Large intestine (tissue), 12 donors: ENCODE results near the gene RASD1. TPM values are rescaled to one million over a fixed set of nuclear protein-coding genes. Genes with fewer than 3 reads are reported as not detected.

Experiments
- DNase-seq, 2 donors: peaks; one replicate each; pipeline versions ENCODE4 v3.0.0 to v3.0.0-alpha.2; 2013
- H3K27ac ChIP-seq: one replicate; pipeline ENCODE4 v1.5.1; 2013; ENCODE audit warnings: low read length
- H3K27me3 ChIP-seq: 2 replicates; pipeline ENCODE4 v1.6.1; 2013; ENCODE audit warnings: low read length; ENCODE audit not compliant: control insufficient read depth, insufficient read depth
- H3K36me3 ChIP-seq: 2 replicates; pipeline ENCODE4 v1.6.1; 2013; ENCODE audit warnings: low read length; ENCODE audit not compliant: control insufficient read depth, insufficient read depth
- H3K4me1 ChIP-seq: one replicate; pipeline ENCODE4 v1.6.1; 2013; ENCODE audit warnings: low read length; ENCODE audit not compliant: control insufficient read depth, insufficient read depth
- H3K4me3 ChIP-seq: one replicate; pipeline ENCODE4 v1.5.1; 2013; ENCODE audit warnings: low read length
- H3K9me3 ChIP-seq: one replicate; pipeline ENCODE4 v1.6.1; 2013; ENCODE audit warnings: mild to moderate bottlenecking, low read depth, low read length, moderate library complexity; ENCODE audit not compliant: control insufficient read depth
- WGBS: methylation state at CpG from one replicate; pipeline ENCODE4 v1.1.5; 2013; ENCODE audit warnings: low lambda C conversion rate; ENCODE audit not compliant: insufficient coverage; 5-methylcytosine and 5-hydroxymethylcytosine counted together
- long read RNA-seq, 11 donors: transcript quantifications; one replicate each; lab custom pipeline, GENCODE V29; 2026
- polyA plus RNA-seq: library from polyadenylated mRNA; unstranded; fragments of 120-200 nt; gene quantifications from one replicate; pipeline ENCODE4 v1.2.1, GENCODE V29; 2013

RASD1 gene
- polyA plus RNA-seq, result 20.0 TPM
- long read RNA-seq, donor 1, transcript RASD1-201 (2 exons, 1,746 nt), result major isoform, 6 of 6 reads
- long read RNA-seq, donor 1, partial matches to known transcripts, result 0 of 6 reads
- long read RNA-seq, donor 1, other reads (novel, unspliced or antisense), result 0 of 6 reads
- long read RNA-seq, donor 2, transcript RASD1-201 (2 exons, 1,746 nt), result major isoform, 7 of 7 reads
- long read RNA-seq, donor 2, partial matches to known transcripts, result 0 of 7 reads
- long read RNA-seq, donor 2, other reads (novel, unspliced or antisense), result 0 of 7 reads
- long read RNA-seq, donor 3, result 0 reads
- long read RNA-seq, donor 4, partial matches to known transcripts, result 0 of 1 reads
- long read RNA-seq, donor 4, other reads (novel, unspliced or antisense), result 0 of 1 reads
- long read RNA-seq, donor 5, transcript RASD1-201 (2 exons, 1,746 nt), result major isoform, 13 of 13 reads
- long read RNA-seq, donor 5, partial matches to known transcripts, result 0 of 13 reads
- long read RNA-seq, donor 5, other reads (novel, unspliced or antisense), result 0 of 13 reads
- long read RNA-seq, donor 6, transcript RASD1-201 (2 exons, 1,746 nt), result major isoform, 6 of 6 reads
- long read RNA-seq, donor 6, partial matches to known transcripts, result 0 of 6 reads
- long read RNA-seq, donor 6, other reads (novel, unspliced or antisense), result 0 of 6 reads
- long read RNA-seq, donor 7, transcript RASD1-201 (2 exons, 1,746 nt), result major isoform, 5 of 5 reads
- long read RNA-seq, donor 7, partial matches to known transcripts, result 0 of 5 reads
- long read RNA-seq, donor 7, other reads (novel, unspliced or antisense), result 0 of 5 reads
- long read RNA-seq, donor 8, transcript RASD1-201 (2 exons, 1,746 nt), result major isoform, 7 of 7 reads
- long read RNA-seq, donor 8, partial matches to known transcripts, result 0 of 7 reads
- long read RNA-seq, donor 8, other reads (novel, unspliced or antisense), result 0 of 7 reads
- long read RNA-seq, donor 9, transcript RASD1-201 (2 exons, 1,746 nt), result major isoform, 5 of 5 reads
- long read RNA-seq, donor 9, partial matches to known transcripts, result 0 of 5 reads
- long read RNA-seq, donor 9, other reads (novel, unspliced or antisense), result 0 of 5 reads
- long read RNA-seq, donor 10, transcript RASD1-201 (2 exons, 1,746 nt), result major isoform, 8 of 8 reads
- long read RNA-seq, donor 10, partial matches to known transcripts, result 0 of 8 reads
- long read RNA-seq, donor 10, other reads (novel, unspliced or antisense), result 0 of 8 reads
- long read RNA-seq, donor 11, transcript RASD1-201 (2 exons, 1,746 nt), result major isoform, 6 of 6 reads
- long read RNA-seq, donor 11, partial matches to known transcripts, result 0 of 6 reads
- long read RNA-seq, donor 11, other reads (novel, unspliced or antisense), result 0 of 6 reads

GRCh38 chr17:17496189-17497064 lies at the start of gene RASD1:
TSS of gene RASD1 (minus strand) at chr17:17496395. CDS start at chr17:17496181, 214 bp downstream.
- peak within 1 kb of the TSS; percentile 54 for H3K4me3 ChIP-seq
- no CpG with 5 or more reads among the region's 93 CpGs for WGBS
- peaks cover 16% of the 10 kb centered on the region for H3K27me3 ChIP-seq
- H3K4me1 ChIP-seq, result peaks cover 15% of the 10 kb centered on the region
- H3K9me3 ChIP-seq, result no peaks in the 10 kb centered on the region
- DNase-seq, result peak; percentile 84 to 91
- H3K27ac ChIP-seq, result peak within 1 kb of the TSS; percentile 53
- H3K36me3 ChIP-seq, result peaks cover 20% of the 10 kb centered on the region

- Histone ChIP-seq H3K4me1 (peaks cover 26% of the 10 kb centered on the region), H3K9me3 (no peaks in the 10 kb centered on the region), H3K36me3 (no peaks in the 10 kb centered on the region), H3K4me3 (no peak overlapping the region), H3K27ac (no peak overlapping the region), H3K27me3 (no peaks in the 10 kb centered on the region)
- DNase-seq, result no peak
- no CpG with 5 or more reads among the region's 7 CpGs for WGBS
These were observed 49.8 kb upstream of the RASD1 start for GRCh38 chr17:17545984-17546383.

- no peaks in the 10 kb centered on the region for H3K27me3 ChIP-seq
- 80% methylated on average over 1 of the region's 20 CpGs for WGBS
- no peaks in the 10 kb centered on the region for H3K9me3 ChIP-seq
- H3K4me1 ChIP-seq, result peaks cover 30% of the 10 kb centered on the region
- no peak overlapping the region for H3K27ac ChIP-seq
- H3K4me3 ChIP-seq, result no peak overlapping the region
- no peaks in the 10 kb centered on the region for H3K36me3 ChIP-seq
- DNase-seq, result no peak
These were observed 49.0 kb upstream of the RASD1 start for GRCh38 chr17:17545031-17545820.

- H3K4me1 ChIP-seq, result peaks cover 46% of the 10 kb centered on the region
- no peaks in the 10 kb centered on the region for H3K36me3 ChIP-seq
- H3K9me3 ChIP-seq, result no peaks in the 10 kb centered on the region
- no CpG with 5 or more reads among the region's 22 CpGs for WGBS
- DNase-seq, result no peak
- no peak overlapping the region for H3K4me3 ChIP-seq
- H3K27me3 ChIP-seq, result no peaks in the 10 kb centered on the region
- no peak overlapping the region for H3K27ac ChIP-seq
These were observed 46.9 kb upstream of the RASD1 start for GRCh38 chr17:17542906-17543635.

GRCh38 chr17:17541640-17542001 lies 45.4 kb upstream of the RASD1 start:
- Histone ChIP-seq H3K27me3 (no peaks in the 10 kb centered on the region), H3K36me3 (no peaks in the 10 kb centered on the region), H3K4me3 (no peak overlapping the region), H3K9me3 (no peaks in the 10 kb centered on the region), H3K4me1 (peaks cover 45% of the 10 kb centered on the region), H3K27ac (no peak overlapping the region)
- no peak for DNase-seq
- no CpG with 5 or more reads among the region's 5 CpGs for WGBS

- H3K4me3 ChIP-seq, result no peak overlapping the region
- no peaks in the 10 kb centered on the region for H3K36me3 ChIP-seq
- H3K27me3 ChIP-seq, result no peaks in the 10 kb centered on the region
- no peak overlapping the region for H3K27ac ChIP-seq
- H3K4me1 ChIP-seq, result peaks cover 45% of the 10 kb centered on the region
- no peaks in the 10 kb centered on the region for H3K9me3 ChIP-seq
- DNase-seq, result no peak
- WGBS, result no CpG with 5 or more reads among the region's 23 CpGs
These were observed 44.9 kb upstream of the RASD1 start for GRCh38 chr17:17540935-17541639.

GRCh38 chr17:17540278-17540906 lies 44.2 kb upstream of the RASD1 start:
- Histone ChIP-seq H3K4me3 (no peak overlapping the region), H3K9me3 (no peaks in the 10 kb centered on the region), H3K27me3 (no peaks in the 10 kb centered on the region), H3K27ac (no peak overlapping the region), H3K36me3 (no peaks in the 10 kb centered on the region), H3K4me1 (peaks cover 45% of the 10 kb centered on the region)
- WGBS, result no CpG with 5 or more reads among the region's 15 CpGs
- DNase-seq, result no peak

- 70% methylated on average over 2 of the region's 10 CpGs for WGBS
- H3K27ac ChIP-seq, result peak overlapping the region; percentile 54
- H3K4me3 ChIP-seq, result no peak overlapping the region
- no peaks in the 10 kb centered on the region for H3K36me3 ChIP-seq
- no peaks in the 10 kb centered on the region for H3K9me3 ChIP-seq
- H3K4me1 ChIP-seq, result peaks cover 45% of the 10 kb centered on the region
- no peaks in the 10 kb centered on the region for H3K27me3 ChIP-seq
- peak in 1 of 2 donors; percentile 36 for DNase-seq
These were observed 43.4 kb upstream of the RASD1 start for GRCh38 chr17:17539591-17539990.
